ENCODE data around the gene SLC18A2. TPM values are rescaled to one million over a fixed set of nuclear protein-coding genes. Genes with fewer than 3 reads are reported as not detected.

SLC18A2 gene
- 0.17 TPM for total RNA-seq
- long read RNA-seq, partial matches to known transcripts: 0 of 13 reads
- long read RNA-seq, other reads (novel, unspliced or antisense): 11 of 13 reads

DNA sequence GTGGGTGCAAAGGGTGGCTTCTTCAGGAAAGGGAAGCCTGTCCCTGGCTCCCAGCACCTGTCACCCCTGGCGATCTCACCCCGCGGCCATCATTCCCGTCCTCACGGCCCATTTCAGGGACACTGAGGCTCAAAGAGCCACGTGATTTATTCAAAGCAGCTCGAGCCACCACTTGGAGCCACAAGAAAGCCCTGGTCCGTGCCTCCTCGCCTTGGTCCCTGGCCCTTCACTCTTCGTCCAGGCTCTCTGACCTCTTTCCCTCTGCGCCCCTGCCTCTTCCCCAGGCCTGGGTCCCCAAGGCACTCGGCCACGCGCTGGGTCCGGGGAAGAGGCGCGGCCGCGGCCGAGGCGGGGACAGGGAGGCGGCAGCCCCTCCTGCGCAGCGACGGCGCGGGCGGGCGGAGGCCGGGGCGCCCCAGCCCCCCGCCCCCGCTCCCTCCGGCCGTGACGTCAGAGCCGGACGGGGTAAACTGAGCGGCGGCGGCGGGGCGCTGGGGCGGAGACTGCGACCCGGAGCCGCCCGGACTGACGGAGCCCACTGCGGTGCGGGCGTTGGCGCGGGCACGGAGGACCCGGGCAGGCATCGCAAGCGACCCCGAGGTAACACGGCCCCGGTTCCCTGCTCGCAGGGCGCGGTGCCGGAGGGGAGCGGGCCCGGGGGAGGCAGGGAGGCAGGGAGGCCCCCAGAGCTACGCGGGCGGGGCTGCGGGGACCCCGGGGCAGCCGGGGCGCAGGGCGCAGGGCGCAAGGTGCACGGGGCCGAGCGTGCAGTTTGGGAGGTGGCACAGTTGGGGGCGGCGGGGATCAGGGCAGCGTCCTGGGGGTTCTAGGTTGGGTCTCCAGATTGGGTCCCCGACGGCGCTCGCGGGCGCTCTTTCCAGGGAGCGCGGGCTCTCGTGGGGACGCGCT, at the start of gene SLC18A2:
Gene SLC18A2 (plus strand): TSS at position 494 of the 909 bp plus-strand sequence. CDS start 580 bp downstream, outside the sequence.
- DNase-seq (no peak), ATAC-seq (no peak)
- intact Hi-C loops (cut with micrococcal nuclease): no loop called here

DNA sequence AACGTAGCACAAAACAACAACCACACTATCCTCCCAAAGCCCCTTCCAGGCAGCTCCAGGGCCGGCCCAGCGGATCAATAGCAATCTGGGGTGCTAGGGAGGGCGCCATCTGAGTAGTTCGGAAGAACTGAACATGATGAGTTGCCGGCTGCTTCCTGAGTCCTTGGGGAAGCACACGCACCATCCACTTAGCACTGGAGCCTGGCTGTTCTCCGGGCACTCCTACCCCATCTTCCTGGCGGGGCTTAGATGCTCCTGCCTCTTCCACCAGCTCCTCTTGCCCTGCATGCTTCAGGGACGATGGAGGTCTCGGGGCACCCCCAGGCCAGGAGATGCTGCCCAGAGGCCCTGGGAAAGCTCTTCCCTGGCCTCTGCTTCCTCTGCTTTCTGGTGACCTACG, 43.7 kb upstream of the SLC18A2 start, which contains the start of gene KCNK18:
Gene KCNK18 (plus strand): TSS at position 301 of the 400 bp plus-strand sequence. CDS start 0 bp downstream, at position 301.
- intact Hi-C loops (cut with micrococcal nuclease): no loop called here
- DNase-seq (no peak), ATAC-seq (no peak)

- ATAC-seq: no peak
- intact Hi-C loops (cut with micrococcal nuclease): no loop called here
These were observed 42.8 kb upstream of the SLC18A2 start for GRCh38 chr10:117198088-117198487.

GRCh38 chr10:117201826-117202225, 39.1 kb upstream of the SLC18A2 start:
- DNase-seq (no peak), ATAC-seq (no peak)
- intact Hi-C loops (cut with micrococcal nuclease): no loop called here

More at GRCh38 chr10:117198088-117198487, 42.8 kb upstream of the SLC18A2 start:
- no peak for DNase-seq

DNA sequence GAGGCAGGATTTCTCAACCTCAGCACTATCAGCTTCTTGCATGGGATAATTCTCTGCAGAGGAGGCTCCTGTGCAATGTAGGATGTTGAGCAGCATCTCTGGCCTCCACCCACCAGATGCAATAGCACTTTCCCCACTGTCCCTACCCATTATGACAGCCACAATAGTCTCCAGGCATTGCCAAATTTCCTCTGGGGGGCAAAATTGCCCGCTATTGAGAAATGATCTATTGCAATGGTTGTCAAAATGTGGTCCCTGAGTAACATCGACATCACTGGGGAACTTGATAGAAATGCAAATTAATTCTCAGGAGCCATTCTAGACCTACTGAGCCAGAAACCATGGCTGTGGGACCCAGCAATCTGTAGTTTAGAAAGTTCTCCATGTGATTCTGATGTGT, 36.6 kb upstream of the SLC18A2 start:
- ATAC-seq (no peak), DNase-seq (no peak)
- intact Hi-C loops (cut with micrococcal nuclease): no loop called here

DNA sequence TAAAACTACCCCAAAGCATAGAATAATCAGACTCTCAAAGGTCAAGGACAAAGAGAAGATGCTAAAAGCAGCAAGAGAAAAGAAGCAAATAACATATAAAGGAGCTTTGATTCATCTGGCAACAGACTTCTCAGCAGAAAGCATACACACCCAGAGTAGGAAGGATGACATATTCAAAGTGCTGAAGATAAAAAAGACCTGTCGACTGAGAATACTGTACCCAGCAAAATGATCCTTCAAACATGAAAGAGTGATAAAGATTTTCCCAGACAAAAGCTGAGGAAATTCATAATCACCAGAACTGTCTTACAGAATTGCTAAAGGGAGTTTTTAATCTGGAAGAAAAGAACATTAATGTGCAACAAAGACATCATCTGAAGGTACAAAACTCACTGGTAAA, 28.7 kb upstream of the SLC18A2 start:
- intact Hi-C loops (cut with micrococcal nuclease): loop anchor here (10.0 kb wide), 1 partner anchor 1023 kb away; no protein-coding TSS in a partner anchor
- DNase-seq (no peak), ATAC-seq (no peak)

DNA sequence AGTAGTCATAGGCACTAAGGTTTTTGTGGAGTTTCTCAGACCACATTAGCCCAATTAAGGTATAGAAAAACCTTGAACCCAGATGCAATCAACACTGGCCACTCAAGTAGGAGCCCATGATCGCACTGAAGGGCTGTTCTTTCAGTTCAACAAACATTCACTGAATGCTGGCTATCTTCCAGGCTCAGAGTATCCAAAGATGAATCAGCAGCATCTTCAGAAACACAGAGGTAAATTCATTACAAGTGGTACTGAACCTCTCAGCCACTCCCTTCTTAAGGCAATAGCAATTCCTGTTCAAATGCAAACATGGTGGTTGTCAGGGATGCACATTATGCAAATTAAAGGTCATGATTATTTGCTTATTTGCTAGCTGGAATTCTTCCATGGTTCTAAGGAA, 26.5 kb upstream of the SLC18A2 start:
- intact Hi-C loops (cut with micrococcal nuclease): loop anchor here (10.0 kb wide), 1 partner anchor 1020 kb away; no protein-coding TSS in a partner anchor
- DNase-seq: no peak
- no peak for ATAC-seq

GRCh38 chr10:117215079-117215478, 25.8 kb upstream of the SLC18A2 start:
- intact Hi-C loops (cut with micrococcal nuclease): loop anchor here (10.0 kb wide), 1 partner anchor 1020 kb away; no protein-coding TSS in a partner anchor
- no peak for ATAC-seq
- no peak for DNase-seq

DNA sequence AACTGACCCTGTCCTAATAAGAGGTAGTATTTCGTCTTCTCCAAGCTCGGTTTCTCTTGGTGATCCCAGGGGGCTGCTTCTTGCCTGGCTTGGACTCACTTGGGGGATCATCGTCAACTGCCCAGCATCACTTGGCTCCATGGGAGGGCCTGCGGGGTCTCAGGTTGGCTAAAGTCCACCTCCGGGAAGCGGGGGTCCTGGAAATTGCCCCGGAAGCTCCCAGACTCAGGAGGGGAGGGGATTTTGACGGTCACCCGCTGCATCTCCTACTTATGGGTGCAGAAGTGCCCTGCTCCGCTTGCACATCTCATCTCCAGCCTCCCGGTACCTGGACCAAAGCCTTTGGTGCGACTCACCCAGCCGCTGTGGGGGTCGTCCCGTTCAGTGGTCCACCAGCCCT, 24.9 kb upstream of the SLC18A2 start:
- no peak for DNase-seq
- no peak for ATAC-seq
- intact Hi-C loops (cut with micrococcal nuclease): loop anchor here (10.0 kb wide), 1 partner anchor 1019 kb away; no protein-coding TSS in a partner anchor

DNA sequence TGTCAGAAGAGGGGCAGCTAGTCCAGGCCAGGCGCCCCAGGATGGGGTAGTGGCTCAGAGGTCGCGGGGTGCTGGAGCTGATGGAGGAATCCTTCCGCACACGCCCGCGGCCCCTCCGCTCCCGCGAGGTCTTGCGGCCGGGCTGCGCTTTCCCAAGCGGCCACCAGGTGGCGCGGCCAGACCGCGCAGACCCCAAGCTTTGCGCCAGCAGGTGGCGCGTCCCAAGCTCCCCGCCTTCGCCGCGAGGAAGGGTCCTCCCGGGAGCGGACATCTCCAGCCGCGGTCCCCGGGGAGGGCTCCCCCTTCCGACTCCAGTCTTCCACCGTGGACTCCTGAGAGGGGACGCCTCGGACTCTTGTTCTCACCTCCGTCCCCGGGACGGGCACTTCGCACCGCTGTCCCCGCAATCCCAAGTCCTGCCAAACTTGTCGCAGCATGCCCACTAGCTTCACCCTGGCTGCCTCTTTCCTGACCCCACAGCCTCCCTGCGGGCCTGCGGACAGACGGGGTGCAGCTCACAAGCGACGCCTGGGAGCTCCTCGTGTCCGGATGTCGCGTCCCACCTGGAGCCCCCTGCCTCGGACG, 24.2 kb upstream of the SLC18A2 start:
- intact Hi-C loops (cut with micrococcal nuclease): loop anchor here (10.0 kb wide), 1 partner anchor 1018 kb away; no protein-coding TSS in a partner anchor
- ATAC-seq (peak; percentile 92), DNase-seq (peak; percentile 85)

DNA sequence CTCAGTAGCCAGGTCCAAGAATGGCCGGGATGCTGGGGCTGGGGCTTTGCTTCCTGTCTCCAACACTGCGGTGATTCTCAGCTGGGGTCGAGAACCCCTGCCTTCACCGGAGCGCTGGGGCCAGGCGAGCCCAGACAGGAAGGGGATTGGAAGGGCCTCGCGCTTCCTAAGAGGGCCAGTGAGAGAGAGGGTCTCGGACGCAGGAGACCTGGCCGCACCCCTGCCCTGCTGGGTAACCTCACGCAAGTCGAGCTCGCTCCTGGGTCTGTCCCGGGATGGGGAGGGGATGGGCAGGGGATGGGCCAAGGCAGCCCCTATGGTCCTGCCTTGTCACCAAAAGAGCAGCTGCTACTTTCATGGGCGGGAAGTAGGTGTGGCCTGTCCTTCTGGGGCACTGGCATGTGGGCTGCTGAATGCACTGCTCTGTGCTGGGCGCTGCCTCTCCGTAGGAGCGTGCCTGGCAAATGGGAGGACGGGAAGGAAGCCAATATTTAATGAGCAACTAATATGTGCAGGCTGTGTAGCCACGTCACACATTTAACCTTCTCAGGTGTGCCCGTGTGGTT, 23.6 kb upstream of the SLC18A2 start:
- intact Hi-C loops (cut with micrococcal nuclease): loop anchor here (10.0 kb wide), 1 partner anchor 1018 kb away; no protein-coding TSS in a partner anchor
- ATAC-seq: peak; percentile 38
- no peak for DNase-seq

DNA sequence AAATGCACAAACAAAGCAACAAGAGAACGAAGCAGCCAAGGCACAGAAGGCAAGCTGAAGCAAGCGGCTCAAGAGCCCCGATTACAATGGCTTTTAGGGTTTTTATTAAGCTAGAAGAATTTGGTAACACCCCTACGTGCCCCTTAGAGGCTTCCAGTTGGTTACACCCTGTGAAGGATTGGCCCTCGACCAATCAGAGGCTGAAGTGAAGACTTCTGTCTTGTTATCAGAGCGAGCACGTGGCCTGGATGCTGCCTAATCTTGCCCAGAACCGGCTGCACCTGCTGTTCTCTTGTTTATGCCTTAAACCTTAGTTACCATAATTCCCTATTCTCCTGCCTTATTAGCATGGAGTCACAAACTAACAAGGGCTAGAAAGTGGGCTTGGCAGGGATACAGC, 22.3 kb upstream of the SLC18A2 start:
- DNase-seq (no peak), ATAC-seq (no peak)
- intact Hi-C loops (cut with micrococcal nuclease): loop anchor here (10.0 kb wide), 1 partner anchor 1016 kb away; no protein-coding TSS in a partner anchor

DNA sequence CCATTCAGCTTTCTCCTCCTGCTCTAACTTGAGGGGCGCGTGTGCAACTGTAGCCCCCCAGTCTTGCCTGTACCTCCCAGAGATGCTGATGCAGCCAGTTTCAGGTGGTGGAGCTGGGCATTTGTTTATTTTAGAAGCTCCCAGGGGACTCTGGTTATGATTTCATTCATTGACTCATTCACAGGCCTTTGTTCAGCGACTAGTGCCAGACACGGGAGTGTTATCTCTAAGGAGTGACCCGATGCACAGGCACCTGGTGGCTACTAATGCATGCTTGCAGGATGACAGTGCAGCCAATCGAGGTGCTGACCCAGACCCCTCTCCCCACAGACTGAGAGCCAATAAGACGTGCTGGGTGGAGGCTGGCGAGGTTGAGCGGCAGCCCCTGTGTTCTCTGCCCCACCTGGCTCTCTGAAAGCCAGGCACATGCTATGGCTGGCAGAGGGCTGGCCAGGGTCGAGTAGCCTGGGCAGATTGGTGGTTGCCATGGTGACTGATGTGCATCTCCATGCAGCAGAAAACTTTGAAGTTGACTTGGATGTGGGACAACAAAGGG, 19.7 kb upstream of the SLC18A2 start:
- intact Hi-C loops (cut with micrococcal nuclease): no loop called here
- DNase-seq (no peak), ATAC-seq (no peak)

GRCh38 chr10:117222552-117222951, 18.4 kb upstream of the SLC18A2 start:
- intact Hi-C loops (cut with micrococcal nuclease): no loop called here

GRCh38 chr10:117222976-117223692, 17.8 kb upstream of the SLC18A2 start:
- DNase-seq (no peak), ATAC-seq (no peak)
- intact Hi-C loops (cut with micrococcal nuclease): no loop called here

More at GRCh38 chr10:117222552-117222951, 18.4 kb upstream of the SLC18A2 start:
- no peak for ATAC-seq
- DNase-seq: no peak

DNA sequence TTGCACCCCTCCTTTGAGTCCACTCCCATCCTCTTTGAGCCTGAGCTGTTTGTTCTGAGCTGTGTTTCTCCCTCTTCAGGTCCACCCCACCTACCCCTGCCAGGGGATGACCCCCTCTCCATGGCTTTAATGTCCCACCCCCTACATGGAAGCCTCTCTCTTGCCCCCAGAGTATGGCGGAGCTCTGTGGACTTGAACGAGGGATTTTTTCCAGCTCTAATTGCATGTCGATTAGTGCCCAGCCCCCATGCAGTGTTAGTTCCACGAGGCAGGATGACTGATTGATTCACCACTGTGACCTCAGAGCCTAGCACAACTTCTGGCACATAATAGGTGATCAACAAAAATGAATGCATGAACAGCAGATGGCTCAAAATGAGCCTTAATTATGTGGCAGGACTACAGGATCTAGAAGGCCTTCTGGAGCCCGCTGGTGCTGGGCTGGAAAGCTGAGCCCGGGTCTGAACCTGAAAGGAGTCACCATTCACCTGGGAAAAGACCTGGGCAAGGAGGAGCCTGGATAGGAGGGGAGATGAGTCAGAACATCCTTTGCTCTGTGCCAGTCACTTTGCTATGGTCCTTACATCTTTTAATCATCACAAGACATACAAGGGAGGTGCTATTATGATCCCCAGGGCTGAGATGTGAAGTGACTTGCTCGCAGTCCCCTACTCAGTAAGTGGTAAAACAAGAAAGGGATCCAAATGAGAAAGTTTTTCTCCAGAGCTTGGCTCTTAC, 17.1 kb upstream of the SLC18A2 start:
- ATAC-seq (no peak), DNase-seq (no peak)
- intact Hi-C loops (cut with micrococcal nuclease): no loop called here

DNA sequence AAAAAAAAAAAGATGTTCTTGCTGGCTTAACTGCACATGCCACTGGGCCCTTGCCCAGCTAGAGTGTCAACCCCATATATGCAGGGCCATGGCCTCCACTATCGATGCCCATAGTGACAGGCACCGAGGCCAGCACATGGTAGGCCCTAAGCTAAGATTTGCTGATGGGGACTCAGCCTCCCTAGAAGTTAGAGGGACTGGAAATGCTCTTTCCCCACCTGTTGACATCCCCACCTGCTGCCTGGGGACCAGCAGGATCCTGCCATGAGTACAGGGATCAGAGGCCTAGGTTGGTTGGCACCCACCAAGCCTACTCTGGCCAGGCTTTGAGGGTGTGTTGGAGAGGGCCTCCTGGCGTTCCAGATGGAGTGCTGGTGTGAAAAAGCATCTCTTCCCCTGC, 16.0 kb upstream of the SLC18A2 start:
- DNase-seq (no peak), ATAC-seq (no peak)
- intact Hi-C loops (cut with micrococcal nuclease): no loop called here

All from left ventricle myocardium superior (tissue), 1 donor.